HG03135 (cell line): ENCODE measurements around the gene DIP2C.
"Not testable (repeated sequence)": the region's sequence is repeated elsewhere in the genome, so short reads cannot be mapped to it uniquely, and the experiment has no call there.

ENCODE experiments used
- ATAC-seq: cut with Tn5 transposase; IDR thresholded peaks from one replicate; pipeline ENCODE4 v1.9.1; 2021; ENCODE audit warnings: mild to moderate bottlenecking, moderate library complexity; ENCODE audit not compliant: unreplicated experiment

Gene DIP2C

GRCh38 chr10:615583-616152 is 73.8 kb downstream of the DIP2C start:
- ATAC-seq: no peak

- no peak for ATAC-seq
Measured at GRCh38 chr10:614790-615582, 74.5 kb downstream of the DIP2C start.

- ATAC-seq: no peak
Measured at GRCh38 chr10:614139-614711, 75.2 kb downstream of the DIP2C start.

DNA sequence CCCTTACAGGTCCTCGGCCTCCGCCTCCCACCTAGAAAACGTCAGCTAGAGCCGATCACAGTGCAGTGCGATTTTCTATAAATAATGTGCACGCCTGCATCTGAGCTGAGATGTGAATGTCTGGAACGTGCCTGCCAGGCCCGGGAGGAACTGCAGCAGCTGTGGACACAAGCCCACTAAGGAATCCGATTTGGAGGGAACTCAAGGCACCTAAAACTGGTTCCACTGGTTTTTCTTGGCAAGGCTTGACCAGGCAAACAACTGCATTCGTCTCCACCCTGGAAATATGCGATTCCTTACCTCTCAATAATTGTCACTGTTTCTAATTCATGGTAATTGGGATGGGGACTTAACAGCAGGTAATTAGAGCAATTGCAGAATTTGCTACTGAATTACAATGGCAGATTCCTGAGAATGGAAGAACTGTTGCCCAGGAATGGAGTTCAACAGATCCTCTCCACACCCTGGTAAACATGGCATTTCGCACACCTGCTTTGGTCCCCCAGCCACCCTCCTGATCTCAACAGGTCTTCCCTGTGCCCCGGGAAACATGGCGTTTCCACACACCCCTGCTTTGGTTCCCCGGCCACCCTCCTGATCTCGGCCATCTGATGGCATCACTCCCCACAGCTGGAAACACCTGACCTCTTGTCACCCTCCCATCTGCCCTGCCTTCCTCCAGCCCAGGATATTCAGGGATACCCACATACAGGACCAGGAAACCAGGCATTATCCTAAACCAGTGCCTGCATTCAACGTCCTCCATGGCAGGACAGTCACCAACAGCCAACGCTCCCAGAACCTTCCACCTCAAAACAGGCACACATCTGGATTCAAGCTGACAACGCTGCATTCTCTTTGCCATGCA is 76.0 kb downstream of the DIP2C start:
- ATAC-seq: no peak

GRCh38 chr10:612696-613095 is 76.8 kb downstream of the DIP2C start:
- no peak for ATAC-seq

DNA sequence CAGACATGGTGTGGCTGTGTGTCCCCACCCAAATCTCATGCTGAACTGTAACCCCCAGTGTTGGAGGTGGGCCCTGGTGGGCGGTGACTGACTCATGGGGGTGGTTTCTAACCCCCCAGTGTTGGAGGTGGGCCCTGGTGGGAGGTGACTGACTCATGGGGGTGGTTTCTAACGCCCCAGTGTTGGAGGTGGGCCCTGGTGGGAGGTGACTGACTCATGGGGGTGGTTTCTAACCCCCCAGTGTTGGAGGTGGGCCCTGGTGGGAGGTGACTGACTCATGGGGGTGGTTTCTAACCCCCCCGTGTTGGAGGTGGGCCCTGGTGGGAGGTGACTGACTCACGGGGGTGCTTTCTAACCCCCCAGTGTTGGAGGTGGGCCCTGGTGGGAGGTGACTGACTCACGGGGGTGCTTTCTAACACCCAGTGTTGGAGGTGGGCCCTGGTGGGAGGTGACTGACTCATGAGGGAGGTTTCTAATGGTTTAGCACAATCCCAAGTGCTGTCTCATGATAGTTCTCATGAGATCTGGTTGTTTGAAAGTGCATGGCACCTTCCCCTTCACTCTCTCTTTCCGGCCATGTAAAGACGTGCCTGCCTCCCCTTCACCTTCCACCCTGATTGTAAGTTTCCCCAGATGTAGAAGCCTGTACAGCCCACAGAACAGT is 78.7 kb downstream of the DIP2C start:
- ATAC-seq: not testable (repeated sequence)

DNA sequence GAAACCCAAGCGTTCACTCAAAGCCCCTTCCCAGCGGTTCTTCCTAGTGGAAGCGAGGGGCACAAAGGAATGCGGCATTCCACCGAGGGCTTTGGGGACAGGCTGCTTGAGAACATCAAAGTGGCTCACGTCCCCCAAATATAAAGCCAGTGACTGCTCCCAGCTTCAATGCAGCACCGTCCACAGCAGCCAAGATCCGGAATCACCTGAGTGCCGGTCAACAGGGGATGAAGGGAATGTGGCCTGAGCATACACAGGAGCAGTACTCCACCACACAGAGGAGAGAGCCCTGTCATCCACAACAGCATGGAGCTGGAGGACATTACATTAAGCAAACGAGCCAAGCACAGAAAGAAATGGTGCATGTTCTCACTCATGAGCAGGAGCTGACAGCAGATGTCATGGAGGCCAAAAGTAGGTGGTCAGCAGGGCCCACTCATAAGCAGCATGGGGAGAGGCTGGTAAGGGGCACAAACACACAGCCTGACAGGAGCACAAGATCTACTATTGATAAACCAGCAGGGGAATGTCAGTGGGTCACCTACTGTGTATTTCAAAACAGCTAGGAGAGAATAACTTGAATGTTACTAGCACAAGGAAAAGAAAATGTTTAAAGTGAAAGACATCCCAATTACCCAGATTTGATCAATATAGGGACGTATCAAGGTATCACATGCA is 79.5 kb downstream of the DIP2C start:
- ATAC-seq: no peak

DNA sequence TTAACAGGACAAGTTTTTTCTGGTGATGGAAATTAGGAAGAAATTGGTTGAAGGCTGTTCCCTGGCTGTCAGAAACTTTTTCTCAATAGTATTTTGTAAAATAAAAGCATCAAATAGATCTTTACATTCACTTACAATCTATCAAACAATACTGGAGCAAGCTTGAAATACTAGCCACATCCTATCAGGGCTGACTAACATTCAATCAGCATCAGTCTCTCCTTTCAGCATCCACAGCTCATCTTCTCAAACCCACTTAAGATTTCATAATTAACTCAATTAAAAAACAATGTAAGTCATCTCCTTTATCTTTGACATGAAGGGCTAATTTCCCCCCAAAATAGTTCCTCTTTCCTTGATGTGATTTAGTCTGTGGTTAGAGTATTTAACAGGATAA is 80.2 kb downstream of the DIP2C start:
- no peak for ATAC-seq

DNA sequence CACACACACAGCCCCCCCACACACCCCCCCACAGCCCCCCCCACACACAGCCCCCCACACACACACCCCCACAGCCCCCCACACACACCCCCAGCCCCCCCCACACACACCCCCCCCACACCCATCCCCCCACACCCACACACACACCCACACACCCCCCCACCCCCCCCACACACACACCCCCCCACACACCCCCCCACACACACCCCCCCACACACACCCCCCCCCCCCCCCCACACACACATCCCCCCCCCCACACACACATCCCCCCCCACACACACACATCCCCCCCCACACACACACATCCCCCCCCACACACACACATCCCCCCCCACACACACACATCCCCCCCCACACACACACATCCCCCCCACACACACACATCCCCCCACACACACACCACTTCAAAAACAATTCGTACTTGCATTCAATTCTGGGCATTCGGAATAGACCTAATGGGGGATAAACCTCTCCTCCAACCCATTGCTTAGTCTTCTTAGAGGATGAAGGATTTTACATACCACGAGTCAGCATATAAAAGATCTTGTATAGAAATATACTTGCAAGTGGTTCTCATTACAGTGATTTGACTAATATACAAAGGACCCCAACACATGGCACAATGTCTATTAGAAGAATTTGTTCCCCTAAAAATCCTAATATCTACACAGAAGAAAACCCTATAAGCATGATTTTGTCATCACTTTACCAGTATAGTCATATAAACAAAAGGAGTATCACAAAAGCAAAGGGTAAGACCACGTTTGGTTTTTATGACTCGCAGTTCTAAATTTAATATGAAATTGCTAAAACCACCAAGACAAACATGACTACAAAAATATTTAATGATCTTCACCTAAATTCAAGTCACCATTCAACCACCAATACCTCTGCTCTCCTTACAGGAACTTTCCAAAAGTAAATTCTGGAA is 80.9 kb downstream of the DIP2C start:
- no peak for ATAC-seq

- ATAC-seq: no peak
Measured at GRCh38 chr10:607545-608185, 81.8 kb downstream of the DIP2C start.

DNA sequence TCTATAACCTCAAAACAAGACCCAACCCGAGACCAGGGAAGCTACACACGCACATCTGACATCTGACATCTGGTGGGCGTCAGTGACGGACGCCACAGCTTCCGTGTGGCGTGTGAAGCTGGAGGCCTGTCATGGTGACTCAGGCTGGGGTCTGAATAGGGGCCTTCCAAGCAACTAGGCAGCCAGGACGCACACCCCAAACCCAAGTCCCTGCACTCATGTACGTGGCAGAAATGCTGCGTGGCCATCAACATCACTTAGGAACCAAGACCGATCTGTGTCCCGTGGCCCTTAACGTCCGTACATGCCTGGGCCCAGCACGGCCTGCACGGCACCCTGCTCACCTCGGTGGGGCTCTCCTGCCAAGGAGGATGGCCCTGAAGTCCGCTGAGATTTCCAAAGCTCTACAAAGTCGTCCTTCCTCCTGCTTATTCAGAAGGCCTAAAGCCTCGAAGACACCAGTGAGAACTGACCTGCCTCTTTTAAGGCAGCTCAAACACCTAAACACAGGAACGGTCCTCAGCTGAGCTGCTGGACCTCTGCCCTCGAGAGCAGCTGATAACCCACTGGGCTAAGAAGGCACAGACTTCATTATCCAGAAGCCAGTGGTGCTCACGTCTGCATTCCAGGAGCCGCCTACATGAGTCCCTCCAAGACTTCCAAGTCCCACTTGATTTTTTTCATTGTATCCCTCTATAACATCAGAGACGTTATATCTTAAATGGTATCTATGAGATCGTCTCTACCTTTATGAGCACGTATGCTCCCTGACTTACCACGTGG is 82.5 kb downstream of the DIP2C start:
- no peak for ATAC-seq

GRCh38 chr10:605632-606325 is 83.7 kb downstream of the DIP2C start:
- no peak for ATAC-seq

GRCh38 chr10:604716-605631 is 84.5 kb downstream of the DIP2C start:
- ATAC-seq: no peak

DNA sequence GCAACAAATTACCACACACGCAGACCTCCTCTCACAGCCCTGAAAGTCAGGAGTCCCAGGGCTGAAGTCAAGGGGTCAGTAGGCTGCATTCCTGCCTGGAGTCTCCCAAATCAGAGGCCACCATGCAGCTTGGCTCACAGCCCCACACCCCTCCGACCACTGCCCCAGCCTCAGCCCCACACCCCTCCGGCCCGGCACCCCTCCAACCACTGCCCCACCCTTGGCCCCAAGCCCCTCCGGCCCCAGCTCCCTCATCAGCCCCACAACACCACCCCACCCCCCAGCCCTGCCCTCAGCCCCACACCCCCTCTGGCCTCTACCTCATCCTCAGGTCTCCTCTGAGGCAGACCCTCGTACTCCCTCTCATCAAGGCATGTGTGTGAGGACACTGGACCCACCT is 85.7 kb downstream of the DIP2C start:
- ATAC-seq: no peak

DNA sequence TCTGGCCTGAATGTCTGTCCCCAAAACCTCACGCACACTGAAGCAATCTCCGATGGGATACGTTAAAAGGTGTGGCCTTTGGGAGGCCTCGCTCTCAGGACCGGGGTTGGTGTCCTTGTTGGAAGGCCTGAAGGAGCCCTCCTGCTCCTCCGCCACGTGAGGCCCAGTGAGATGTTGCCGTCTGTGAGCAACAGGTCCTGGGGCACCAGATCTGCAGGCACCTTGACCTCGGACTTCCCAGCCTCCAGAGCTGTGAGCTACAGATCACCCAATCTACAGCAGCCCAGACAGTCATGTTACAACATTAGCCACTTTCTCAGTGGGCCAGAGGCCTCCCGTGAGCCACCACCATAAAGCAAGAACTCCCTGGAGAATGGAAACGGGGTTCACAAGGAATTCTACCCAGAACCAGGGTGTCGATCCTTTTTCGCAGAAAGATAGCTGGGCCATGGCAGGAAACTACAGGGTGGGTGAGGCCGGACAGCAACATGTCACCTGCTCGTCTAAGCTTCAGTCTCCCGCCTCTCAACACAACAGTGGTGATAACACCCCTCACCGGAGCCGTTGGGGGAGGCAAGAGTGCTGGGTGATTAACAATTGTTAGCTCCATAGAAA is 87.0 kb downstream of the DIP2C start:
- no peak for ATAC-seq

- ATAC-seq: no peak
Measured at GRCh38 chr10:601660-601963, 87.9 kb downstream of the DIP2C start.
